Left ventricle myocardium inferior (tissue), 1 donor: ENCODE measurements around the gene HOXD4. TPM values are rescaled to one million over a fixed set of nuclear protein-coding genes. Genes with fewer than 3 reads are reported as not detected.

Source experiments
- DNase-seq: peaks from one replicate; pipeline ENCODE4 v3.0.0-alpha.2; 2020
- H3K27ac ChIP-seq: fragments of 200-600 bp; replicated peaks from 2 replicates; pipeline ENCODE4 v1.8.0; 2021
- H3K27me3 ChIP-seq: fragments of 200-600 bp; 2 replicates; pipeline ENCODE4 v1.8.0; 2021; ENCODE audit warnings: low read depth
- H3K36me3 ChIP-seq: fragments of 200-600 bp; 2 replicates; pipeline ENCODE4 v1.8.0; 2021
- H3K4me1 ChIP-seq: fragments of 200-600 bp; 2 replicates; pipeline ENCODE4 v1.8.0; 2021
- H3K4me3 ChIP-seq: fragments of 200-600 bp; 2 replicates; pipeline ENCODE4 v1.8.0; 2021; ENCODE audit warnings: mild to moderate bottlenecking, moderate library complexity
- H3K9me3 ChIP-seq: fragments of 200-600 bp; replicated peaks from 2 replicates; pipeline ENCODE4 v1.8.0; 2021
- CTCF ChIP-seq: fragments of 200-600 bp; IDR thresholded peaks from 2 replicates; pipeline ENCODE4 v1.8.0; 2021; ENCODE audit warnings: antibody characterized with exemption, mild to moderate bottlenecking, borderline replicate concordance
- intact Hi-C: fragments of 100-400 bp; cut with micrococcal nuclease; formaldehyde crosslinking; loops from one replicate; pipeline ENCODE4 v1.11.0; 2022
- total RNA-seq: library from RNA; stranded (reverse); fragmentation: NEBNext Ultra II Directional; extraction: Animal tissue kit (Norgen Biotek cat#: 25700); gene quantifications from one replicate; pipeline ENCODE4 v1.2.1, GENCODE V29; 2021
- donor health status: DM: no; HTN: yes; CAD: no; lungs with severe emphysema.

HOXD4 gene
- total RNA-seq, 1 donor from 2014 or later: not detected

- peaks cover 100% of the 10 kb centered on the region for H3K27me3 ChIP-seq
- H3K9me3 ChIP-seq: no peaks in the 10 kb centered on the region
- intact Hi-C loops: no loop called here
- no peak for TF ChIP-seq CTCF
- H3K4me3 ChIP-seq: no peak overlapping the region
- no peak for DNase-seq
- H3K4me1 ChIP-seq: peaks cover 21% of the 10 kb centered on the region
- H3K36me3 ChIP-seq: no peaks in the 10 kb centered on the region
- H3K27ac ChIP-seq: no peak overlapping the region
These were observed 30.8 kb upstream of the HOXD4 start for GRCh38 chr2:176120364-176121189.

- no peak for TF ChIP-seq CTCF
- Histone ChIP-seq H3K4me3 (no peak overlapping the region), H3K36me3 (no peaks in the 10 kb centered on the region), H3K9me3 (no peaks in the 10 kb centered on the region), H3K27me3 (peaks cover 100% of the 10 kb centered on the region), H3K27ac (no peak overlapping the region), H3K4me1 (peaks cover 21% of the 10 kb centered on the region)
- DNase-seq: no peak
- intact Hi-C loops: no loop called here
These were observed 29.9 kb upstream of the HOXD4 start for GRCh38 chr2:176121190-176122051.

GRCh38 chr2:176122052-176122682 is 29.2 kb upstream of the HOXD4 start:
- H3K27ac ChIP-seq: no peak overlapping the region

GRCh38 chr2:176122683-176123410 is 28.5 kb upstream of the HOXD4 start, which contains the start of gene HOXD9:
HOXD9 (plus strand) TSS chr2:176122719; CDS start chr2:176122769, 50 bp downstream.
- DNase-seq: no peak
- H3K27ac ChIP-seq: no peak within 1 kb of the TSS
- no peaks in the 10 kb centered on the region for H3K36me3 ChIP-seq
- peaks cover 24% of the 10 kb centered on the region for H3K4me1 ChIP-seq
- intact Hi-C loops: no loop called here
- H3K27me3 ChIP-seq: peaks cover 99% of the 10 kb centered on the region
- H3K9me3 ChIP-seq: no peaks in the 10 kb centered on the region
- TF ChIP-seq CTCF: no peak
- H3K4me3 ChIP-seq: peak within 1 kb of the TSS; percentile 61

More at GRCh38 chr2:176122052-176122682, 29.2 kb upstream of the HOXD4 start:
- H3K4me1 ChIP-seq: peaks cover 22% of the 10 kb centered on the region
- no peak for TF ChIP-seq CTCF
- intact Hi-C loops: no loop called here
- H3K9me3 ChIP-seq: no peaks in the 10 kb centered on the region
- H3K36me3 ChIP-seq: no peaks in the 10 kb centered on the region
- DNase-seq: no peak
- peak overlapping the region; percentile 61 for H3K4me3 ChIP-seq
- peaks cover 100% of the 10 kb centered on the region for H3K27me3 ChIP-seq
